ENCODE results near the gene SLC38A11.

DNA sequence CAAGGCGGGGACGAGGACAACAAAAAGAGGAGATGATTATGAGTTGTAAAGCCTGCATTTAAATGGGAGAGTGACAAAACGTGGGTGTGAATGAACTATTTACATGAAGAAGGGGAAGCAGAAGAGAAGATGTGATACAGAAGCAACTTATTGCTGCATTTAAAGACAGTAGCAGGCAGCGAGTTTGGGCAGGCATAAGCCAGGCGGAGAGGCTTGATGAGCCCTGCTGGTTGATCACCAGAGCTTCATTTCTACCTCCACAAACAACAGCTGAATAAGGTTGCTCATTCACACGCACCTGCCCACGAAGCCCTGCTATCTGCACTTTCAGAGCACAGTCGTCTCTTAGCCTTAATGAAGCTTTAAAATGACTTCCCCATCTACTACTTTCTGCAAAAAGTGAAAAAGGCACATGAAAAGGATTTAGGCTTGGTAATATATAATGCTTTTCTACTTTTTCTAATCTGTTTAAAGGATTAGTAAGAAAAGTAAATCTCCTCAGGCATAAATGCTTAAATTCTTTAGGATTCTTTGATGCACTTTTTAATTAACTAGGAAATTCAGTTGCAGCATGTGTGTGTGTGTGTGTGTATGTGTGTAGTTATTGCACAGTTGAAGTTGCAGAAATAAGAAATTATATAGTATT, 3.1 kb downstream of the SLC38A11 start:
- TF ChIP-seq, protein P1, sequence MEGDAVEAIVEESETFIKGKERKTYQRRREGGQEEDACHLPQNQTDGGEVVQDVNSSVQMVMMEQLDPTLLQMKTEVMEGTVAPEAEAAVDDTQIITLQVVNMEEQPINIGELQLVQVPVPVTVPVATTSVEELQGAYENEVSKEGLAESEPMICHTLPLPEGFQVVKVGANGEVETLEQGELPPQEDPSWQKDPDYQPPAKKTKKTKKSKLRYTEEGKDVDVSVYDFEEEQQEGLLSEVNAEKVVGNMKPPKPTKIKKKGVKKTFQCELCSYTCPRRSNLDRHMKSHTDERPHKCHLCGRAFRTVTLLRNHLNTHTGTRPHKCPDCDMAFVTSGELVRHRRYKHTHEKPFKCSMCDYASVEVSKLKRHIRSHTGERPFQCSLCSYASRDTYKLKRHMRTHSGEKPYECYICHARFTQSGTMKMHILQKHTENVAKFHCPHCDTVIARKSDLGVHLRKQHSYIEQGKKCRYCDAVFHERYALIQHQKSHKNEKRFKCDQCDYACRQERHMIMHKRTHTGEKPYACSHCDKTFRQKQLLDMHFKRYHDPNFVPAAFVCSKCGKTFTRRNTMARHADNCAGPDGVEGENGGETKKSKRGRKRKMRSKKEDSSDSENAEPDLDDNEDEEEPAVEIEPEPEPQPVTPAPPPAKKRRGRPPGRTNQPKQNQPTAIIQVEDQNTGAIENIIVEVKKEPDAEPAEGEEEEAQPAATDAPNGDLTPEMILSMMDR (IDR thresholded peaks at IDR 0.05) = no peak
- TF ChIP-seq POLR2AphosphoS5 (IDR thresholded peaks at IDR 0.05) = no peak
- TF ChIP-seq POLR2A (IDR thresholded peaks at IDR 0.05; ENCODE audit: low read depth) = no peak
- no peak for TF ChIP-seq EP300 (IDR thresholded peaks at IDR 0.05)
